ENCODE measurements around the gene TIMM23. TPM values are rescaled to one million over a fixed set of nuclear protein-coding genes. Genes with fewer than 3 reads are reported as not detected.

Gene TIMM23
- total and polyA plus RNA-seq, 7 donors: 45.0 to 69.1 (median 66.8) TPM

DNA sequence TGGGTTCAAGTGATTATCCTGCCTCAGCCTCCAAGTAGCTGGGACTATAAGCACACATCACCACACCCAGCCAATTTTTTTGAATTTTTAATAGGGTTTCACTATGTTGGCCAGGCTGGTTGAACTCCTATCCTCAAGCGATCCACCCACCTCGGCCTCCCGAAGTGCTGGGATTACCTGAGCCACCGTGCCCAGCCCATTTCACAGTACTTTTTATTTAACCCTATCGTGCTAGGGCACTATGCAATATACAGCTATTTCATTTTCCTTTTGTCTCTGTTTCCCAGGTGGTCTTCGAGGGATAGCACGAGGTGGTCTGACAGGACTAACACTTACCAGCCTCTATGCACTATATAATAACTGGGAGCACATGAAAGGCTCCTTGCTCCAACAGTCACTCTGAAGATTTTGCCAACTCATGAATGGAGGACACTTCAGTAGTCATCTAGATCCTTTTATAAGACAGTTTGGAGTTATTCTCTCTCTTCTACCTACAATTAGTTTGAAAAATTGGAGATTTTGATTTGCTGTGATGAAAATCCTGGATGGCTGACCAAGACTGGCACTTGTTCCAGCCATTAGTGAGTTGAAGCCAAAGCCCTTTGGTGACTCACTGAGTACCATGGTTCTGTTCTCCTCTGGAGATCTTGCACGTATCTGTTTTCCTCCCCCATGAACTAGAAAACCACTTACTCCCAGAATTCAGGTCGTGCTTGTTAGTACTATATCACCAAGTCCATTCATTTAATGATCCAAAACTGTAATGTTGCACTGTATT is 30.8 kb downstream of the TIMM23 start:
- Histone ChIP-seq H3K36me3 (peaks cover 8 to 98% (median 40%) of the 10 kb centered on the region in 4 donors), H3K9me3 (no peaks in the 10 kb centered on the region), H3K4me3 (no peak overlapping the region), H3K27ac (no peak overlapping the region), H3K4me1 (peaks cover 0 to 9% (median 3%) of the 10 kb centered on the region in 4 donors), H3K27me3 (no peaks in the 10 kb centered on the region)
- TF ChIP-seq CTCF (IDR thresholded peaks at IDR 0.05): no peak
- TF ChIP-seq POLR2AphosphoS5 (IDR thresholded peaks at IDR 0.05): no peak
- no peak for TF ChIP-seq POLR2A (IDR thresholded peaks at IDR 0.05)
- no peak for TF ChIP-seq EP300 (IDR thresholded peaks at IDR 0.05)
- 78 to 93% methylated on average over 9 of the region's 9 CpGs for WGBS, 2 donors
- intact Hi-C loops (cut with DNase I): no loop called here
- DNase-seq: no peak

- intact Hi-C loops (cut with DNase I): no loop called here
- no peak for DNase-seq
- Histone ChIP-seq H3K27ac (no peak overlapping the region), H3K9me3 (no peaks in the 10 kb centered on the region), H3K4me1 (peaks cover 0 to 9% (median 3%) of the 10 kb centered on the region in 4 donors), H3K36me3 (peaks cover 22 to 100% (median 58%) of the 10 kb centered on the region in 4 donors), H3K4me3 (no peak overlapping the region), H3K27me3 (no peaks in the 10 kb centered on the region)
- TF ChIP-seq CTCF (IDR thresholded peaks at IDR 0.05) (no peak), EP300 (IDR thresholded peaks at IDR 0.05) (no peak), POLR2A (IDR thresholded peaks at IDR 0.05) (no peak), POLR2AphosphoS5 (IDR thresholded peaks at IDR 0.05) (no peak)
- WGBS, 2 donors: 96 to 97% methylated on average over 2 of the region's 2 CpGs
These were observed 32.7 kb downstream of the TIMM23 start for GRCh38 chr10:46004963-46005362.

DNA sequence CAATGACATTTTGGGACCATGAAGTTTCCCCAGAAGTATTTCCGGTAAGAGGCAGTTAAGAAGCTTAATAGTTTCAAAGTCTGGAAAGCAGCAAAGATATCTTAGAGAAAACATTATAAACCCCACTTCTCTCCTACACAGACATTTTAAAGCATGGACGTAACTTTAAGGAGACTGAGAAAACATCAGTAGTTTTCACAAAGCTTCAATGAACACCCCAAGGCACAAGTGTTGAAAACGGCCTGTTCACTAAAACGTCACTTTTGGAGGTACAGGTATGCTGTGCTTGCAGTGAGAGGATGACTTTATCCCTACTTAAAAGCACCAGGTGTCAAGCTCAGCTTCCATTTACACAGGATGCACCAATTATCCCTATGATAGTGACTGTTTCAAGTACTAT is 33.1 kb downstream of the TIMM23 start:
- Histone ChIP-seq H3K27me3 (no peaks in the 10 kb centered on the region), H3K27ac (no peak overlapping the region), H3K9me3 (no peaks in the 10 kb centered on the region), H3K36me3 (peaks cover 25 to 100% (median 61%) of the 10 kb centered on the region in 4 donors), H3K4me1 (peaks cover 0 to 9% (median 3%) of the 10 kb centered on the region in 4 donors), H3K4me3 (no peak overlapping the region)
- WGBS, 2 donors: 72 to 85% methylated on average over 4 of the region's 4 CpGs
- DNase-seq: no peak
- TF ChIP-seq POLR2AphosphoS5 (IDR thresholded peaks at IDR 0.05) (no peak), CTCF (IDR thresholded peaks at IDR 0.05) (no peak), POLR2A (IDR thresholded peaks at IDR 0.05) (no peak), EP300 (IDR thresholded peaks at IDR 0.05) (no peak)
- intact Hi-C loops (cut with DNase I): no loop called here

GRCh38 chr10:46006219-46006618 is 33.9 kb downstream of the TIMM23 start:
- H3K9me3 ChIP-seq: no peaks in the 10 kb centered on the region
- H3K4me1 ChIP-seq: peaks cover 0 to 9% (median 3%) of the 10 kb centered on the region in 4 donors
- H3K27me3 ChIP-seq: no peaks in the 10 kb centered on the region
- intact Hi-C loops (cut with DNase I): no loop called here
- WGBS, 2 donors: 64 to 85% methylated on average over 3 of the region's 3 CpGs
- H3K27ac ChIP-seq: no peak overlapping the region
- H3K36me3 ChIP-seq: peaks cover 33 to 100% (median 68%) of the 10 kb centered on the region in 4 donors
- no peak for DNase-seq
- no peak overlapping the region for H3K4me3 ChIP-seq
- TF ChIP-seq POLR2A (IDR thresholded peaks at IDR 0.05) (no peak), EP300 (IDR thresholded peaks at IDR 0.05) (no peak), CTCF (IDR thresholded peaks at IDR 0.05) (no peak), POLR2AphosphoS5 (IDR thresholded peaks at IDR 0.05) (no peak)

Data from sigmoid colon (tissue), 7 donors.